ENCODE measurements around the gene SPEN.

GRCh38 chr1:15833069-15833679 is 14.3 kb upstream of the SPEN start:
- TF ChIP-seq EP300 (IDR thresholded peaks at IDR 0.05; ENCODE audit: borderline replicate concordance) = no peak
- TF ChIP-seq FOXM1 (IDR thresholded peaks at IDR 0.05; ENCODE audit: borderline replicate concordance, low read depth) = no peak
- no peak for TF ChIP-seq REST (IDR thresholded peaks at IDR 0.05; ENCODE audit: low read depth)
- TF ChIP-seq, protein P1, sequence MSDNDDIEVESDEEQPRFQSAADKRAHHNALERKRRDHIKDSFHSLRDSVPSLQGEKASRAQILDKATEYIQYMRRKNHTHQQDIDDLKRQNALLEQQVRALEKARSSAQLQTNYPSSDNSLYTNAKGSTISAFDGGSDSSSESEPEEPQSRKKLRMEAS (IDR thresholded peaks at IDR 0.05) = no peak
- no peak for TF ChIP-seq TAF1 (IDR thresholded peaks at IDR 0.05; ENCODE audit: low read depth)

Measured in Ishikawa (cell line).